ENCODE results near the gene GPR84. TPM values are rescaled to one million over a fixed set of nuclear protein-coding genes. Genes with fewer than 3 reads are reported as not detected.

The GPR84 gene
- polyA plus RNA-seq, 1 experiment, result not detected

GRCh38 chr12:54411391-54412241 lies 47.3 kb upstream of the GPR84 start:
- peak overlapping the region; percentile 86 for H3K27ac ChIP-seq (ENCODE audit: low read depth, low read length)
- DNase-seq (ENCODE audit: low read depth, low spot score), result peak; percentile 71
- no peaks in the 10 kb centered on the region for H3K27me3 ChIP-seq (ENCODE audit: control insufficient read depth, insufficient read depth, low read length)
- ChIA-PET CTCF (interaction anchor here (1.0 to 12.3 kb wide), 7 partner anchors 9 to 41 kb away, joined by 3 to 286 read pairs (median 12); no protein-coding TSS in a partner anchor), POLR2A (interaction anchor here (1.0 to 1.3 kb wide), 3 partner anchors 10 to 22 kb away, joined by 3 to 4 read pairs (median 4); no protein-coding TSS in a partner anchor)
- no peaks in the 10 kb centered on the region for H3K9me3 ChIP-seq (ENCODE audit: control insufficient read depth, insufficient read depth, low read length)
- no peak for TF ChIP-seq CTCF (IDR thresholded peaks at IDR 0.05; ENCODE audit: low read depth, low read length)
- H3K4me3 ChIP-seq (ENCODE audit: low read depth, low read length), result no peak overlapping the region

- H3K9me3 ChIP-seq (ENCODE audit: control insufficient read depth, insufficient read depth, low read length), result no peaks in the 10 kb centered on the region
- ChIA-PET POLR2A (no interaction called here), CTCF (interaction anchor here (0.6 to 12.3 kb wide), 6 partner anchors 7 to 31 kb away, joined by 3 to 286 read pairs (median 5); no protein-coding TSS in a partner anchor)
- no peak overlapping the region for H3K27ac ChIP-seq (ENCODE audit: low read depth, low read length)
- no peak for DNase-seq (ENCODE audit: low read depth, low spot score)
- no peaks in the 10 kb centered on the region for H3K27me3 ChIP-seq (ENCODE audit: control insufficient read depth, insufficient read depth, low read length)
- TF ChIP-seq CTCF (IDR thresholded peaks at IDR 0.05; ENCODE audit: low read depth, low read length), result no peak
- H3K4me3 ChIP-seq (ENCODE audit: low read depth, low read length), result no peak overlapping the region
These were observed 45.0 kb upstream of the GPR84 start for GRCh38 chr12:54409267-54409666.

- Histone ChIP-seq H3K27ac (ENCODE audit: low read depth, low read length) (no peak overlapping the region), H3K27me3 (ENCODE audit: control insufficient read depth, insufficient read depth, low read length) (no peaks in the 10 kb centered on the region), H3K4me3 (ENCODE audit: low read depth, low read length) (no peak overlapping the region), H3K9me3 (ENCODE audit: control insufficient read depth, insufficient read depth, low read length) (no peaks in the 10 kb centered on the region)
- CTCF ChIA-PET, result interaction anchor here (1.0 to 12.3 kb wide), 2 partner anchors 5 to 11 kb away, joined by 3 to 286 read pairs; no protein-coding TSS in a partner anchor
- TF ChIP-seq CTCF (IDR thresholded peaks at IDR 0.05; ENCODE audit: low read depth, low read length), result no peak
- POLR2A ChIA-PET, result no interaction called here
- DNase-seq (ENCODE audit: low read depth, low spot score), result no peak
These were observed 43.1 kb upstream of the GPR84 start for GRCh38 chr12:54407183-54407905.

- Histone ChIP-seq H3K9me3 (ENCODE audit: control insufficient read depth, insufficient read depth, low read length) (no peaks in the 10 kb centered on the region), H3K27me3 (ENCODE audit: control insufficient read depth, insufficient read depth, low read length) (no peaks in the 10 kb centered on the region), H3K27ac (ENCODE audit: low read depth, low read length) (no peak overlapping the region), H3K4me3 (ENCODE audit: low read depth, low read length) (no peak overlapping the region)
- POLR2A ChIA-PET, result no interaction called here
- TF ChIP-seq CTCF (IDR thresholded peaks at IDR 0.05; ENCODE audit: low read depth, low read length), result no peak
- CTCF ChIA-PET, result interaction anchor here (0.5 to 11.8 kb wide), 12 partner anchors 8 to 931 kb away, joined by 3 to 415 read pairs (median 4); partner anchors contain the start of gene ITGA5
- DNase-seq (ENCODE audit: low read depth, low spot score), result no peak
These were observed 41.3 kb upstream of the GPR84 start for GRCh38 chr12:54405573-54405972.

Measured in AG04450 (cell line).